H7 (cell line): ENCODE data around the gene CENPA. TPM values are rescaled to one million over a fixed set of nuclear protein-coding genes. Genes with fewer than 3 reads are reported as not detected.
"Not testable (repeated sequence)": the region's sequence is repeated elsewhere in the genome, so short reads cannot be mapped to it uniquely, and the experiment has no call there.

ENCODE experiments used
- DNase-seq: peaks from one replicate; pipeline ENCODE4 v3.0.0; 2012
- H3K27me3 ChIP-seq: 2 replicates; pipeline ENCODE4 v1.6.0; 2011; ENCODE audit warnings: mild to moderate bottlenecking, low read length; ENCODE audit not compliant: control insufficient read depth, insufficient read depth
- H3K36me3 ChIP-seq: replicated peaks from 2 replicates; pipeline ENCODE4 v1.5.1; 2011; ENCODE audit warnings: low read length; ENCODE audit not compliant: control insufficient read depth, insufficient read depth
- H3K4me3 ChIP-seq: 2 replicates; pipeline ENCODE4 v1.5.1; 2011; ENCODE audit warnings: low read depth, mild to moderate bottlenecking, control low read depth, low read length, moderate library complexity; ENCODE audit not compliant: insufficient read depth
- total RNA-seq: library from RNA; depleted of rRNA; stranded (reverse); fragments of >200 nt; shearing (Covaris generic); gene quantifications from 2 replicates; pipeline ENCODE4 v1.2.3, GENCODE V29; 2014; rRNA removed

CENPA gene
- total RNA-seq: 34.0 and 38.2 TPM in 2 replicates

DNA sequence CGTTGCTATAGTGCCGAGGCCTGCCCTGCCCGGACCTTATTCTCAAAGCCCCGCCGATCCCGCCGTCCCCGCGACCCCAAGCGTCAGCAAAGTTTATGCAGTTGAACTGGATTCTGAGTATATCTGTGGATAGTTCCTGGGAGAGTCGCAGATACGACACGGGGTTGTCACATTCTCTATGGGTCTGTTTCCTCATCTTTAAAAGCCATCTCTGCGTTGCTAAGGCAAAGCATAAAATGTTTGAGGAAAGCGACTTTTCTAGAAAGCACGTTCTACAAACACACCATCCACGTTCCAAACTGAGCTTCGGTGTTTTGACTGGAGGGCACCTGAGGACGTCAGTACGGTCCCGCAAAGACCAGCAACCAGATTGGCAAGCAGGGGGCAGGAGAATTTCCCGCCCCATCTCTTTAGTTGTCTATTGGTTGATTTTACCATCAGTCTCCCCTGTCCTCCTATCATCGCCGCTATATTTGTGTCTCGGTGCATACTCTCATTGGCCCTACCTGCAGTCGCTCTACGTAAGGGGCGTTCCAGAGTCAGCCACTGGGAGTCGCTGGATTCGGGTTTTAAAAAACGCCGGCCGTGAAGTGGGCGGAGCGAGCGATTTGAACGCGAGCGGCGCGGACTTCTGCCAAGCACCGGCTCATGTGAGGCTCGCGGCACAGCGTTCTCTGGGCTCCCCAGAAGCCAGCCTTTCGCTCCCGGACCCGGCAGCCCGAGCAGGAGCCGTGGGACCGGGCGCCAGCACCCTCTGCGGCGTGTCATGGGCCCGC, at the start of gene CENPA:
TSS of gene CENPA (plus strand) at position 626 of the 776 bp plus-strand sequence. CDS start at position 767, 141 bp downstream.
- Histone ChIP-seq H3K27me3 (no peaks in the 10 kb centered on the region), H3K4me3 (peak within 1 kb of the TSS; percentile 86), H3K36me3 (peaks cover 7% of the 10 kb centered on the region)
- peak; percentile 100 for DNase-seq

DNA sequence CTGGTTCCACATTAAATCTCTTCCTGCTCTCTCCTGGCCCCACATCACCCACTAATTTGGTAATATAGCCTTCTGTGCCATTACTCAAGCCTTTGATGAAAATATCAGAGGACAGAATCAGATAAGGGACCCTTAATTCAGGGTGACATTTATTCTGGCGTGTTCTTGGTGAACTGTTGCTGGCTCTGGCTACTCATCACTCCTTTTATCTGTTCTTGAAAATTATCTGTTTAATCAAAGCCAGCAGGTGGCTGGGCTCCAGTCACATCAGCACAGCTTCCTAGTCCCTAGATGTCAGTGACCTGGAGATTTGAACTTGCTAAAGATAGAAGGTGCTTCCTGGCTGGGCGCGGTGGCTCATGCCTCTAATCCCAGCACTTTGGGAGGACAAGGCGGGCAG, 48.6 kb upstream of the CENPA start:
- no peaks in the 10 kb centered on the region for H3K27me3 ChIP-seq
- DNase-seq: no peak
- no peaks in the 10 kb centered on the region for H3K36me3 ChIP-seq
- H3K4me3 ChIP-seq: no peak overlapping the region

DNA sequence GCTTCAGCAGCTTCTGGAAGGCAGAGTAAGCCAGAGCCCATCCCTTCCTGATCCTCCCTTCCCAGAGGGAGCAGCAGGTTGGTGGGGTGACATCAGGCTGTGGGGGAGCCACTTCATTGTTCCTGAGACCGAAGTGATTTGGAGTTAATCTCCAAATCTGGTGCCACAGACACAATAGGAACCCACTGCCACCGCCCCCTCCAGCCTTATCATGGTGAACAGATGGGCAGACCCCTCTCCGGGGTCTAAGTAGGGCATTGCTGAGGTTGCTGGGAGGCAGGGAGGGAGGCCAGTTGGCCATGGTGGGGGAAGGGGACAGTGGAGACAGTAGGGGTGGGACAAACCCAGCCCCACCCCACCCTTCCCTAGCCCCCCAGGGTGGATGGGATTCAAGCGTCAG, 47.4 kb upstream of the CENPA start:
- no peaks in the 10 kb centered on the region for H3K27me3 ChIP-seq
- H3K36me3 ChIP-seq: no peaks in the 10 kb centered on the region
- H3K4me3 ChIP-seq: no peak overlapping the region
- peak; percentile 12 for DNase-seq

DNA sequence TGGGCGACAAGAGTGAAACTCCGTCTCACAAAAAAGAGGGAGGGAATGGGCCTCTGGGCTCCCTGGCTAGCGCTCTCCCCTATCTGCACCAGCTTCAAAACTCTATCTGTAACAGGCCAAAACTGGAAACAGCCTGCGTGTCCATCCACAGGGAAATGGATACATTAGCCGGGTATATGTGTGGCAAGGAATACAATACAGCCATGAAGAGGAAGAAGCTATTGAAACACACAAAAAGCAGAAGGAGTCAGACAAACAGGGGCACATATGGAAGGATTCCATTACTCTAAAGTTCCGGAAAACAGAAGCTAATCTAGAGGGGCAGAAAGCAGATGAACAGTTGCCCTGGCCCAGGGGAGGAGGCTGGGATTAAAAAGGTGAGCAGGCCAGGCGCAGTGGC, 46.3 kb upstream of the CENPA start:
- no peaks in the 10 kb centered on the region for H3K27me3 ChIP-seq
- no peak for DNase-seq
- no peak overlapping the region for H3K4me3 ChIP-seq
- no peaks in the 10 kb centered on the region for H3K36me3 ChIP-seq

DNA sequence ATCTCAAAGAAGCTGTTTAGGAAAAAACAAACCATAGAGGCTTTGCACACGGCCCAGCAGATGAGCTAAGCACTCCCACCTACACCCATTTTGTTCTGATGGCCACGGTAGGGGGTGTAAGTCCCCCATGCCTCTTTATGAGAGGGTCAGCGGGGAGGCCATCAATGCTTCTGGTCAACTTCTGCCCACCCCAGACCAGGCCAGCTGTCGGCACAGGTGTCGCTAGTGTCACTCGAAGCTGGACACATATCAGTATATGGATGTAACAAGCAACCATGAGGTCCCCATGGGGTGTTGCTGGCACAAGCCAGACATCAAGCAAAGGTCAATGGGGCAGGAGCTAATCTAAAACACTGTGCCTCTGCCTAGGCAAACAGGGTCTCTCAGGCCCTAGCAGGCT, 45.5 kb upstream of the CENPA start:
- Histone ChIP-seq H3K4me3 (no peak overlapping the region), H3K27me3 (no peaks in the 10 kb centered on the region), H3K36me3 (no peaks in the 10 kb centered on the region)
- peak; percentile 8 for DNase-seq

DNA sequence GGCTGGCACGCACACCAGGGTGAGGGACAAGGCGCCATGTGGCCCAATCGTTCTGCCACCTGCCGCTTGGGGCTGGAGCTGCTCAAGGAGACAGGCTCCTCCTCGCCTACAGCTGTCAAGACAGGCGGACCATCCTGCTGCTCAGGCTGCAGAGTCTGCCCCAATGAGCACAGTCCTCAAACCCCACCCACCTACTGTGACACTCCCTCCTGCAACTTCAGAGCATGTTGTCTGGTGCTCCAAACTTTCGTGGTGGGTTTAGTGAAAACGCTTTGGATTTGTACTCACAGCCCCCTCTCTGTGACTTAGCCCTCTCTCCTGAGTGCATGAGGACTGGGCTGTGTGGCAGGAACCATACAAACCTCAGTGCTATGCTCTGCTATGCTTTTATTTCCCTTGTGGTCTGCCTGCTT, 45.0 kb upstream of the CENPA start:
- DNase-seq: peak; percentile 68
- no peaks in the 10 kb centered on the region for H3K27me3 ChIP-seq
- H3K36me3 ChIP-seq: no peaks in the 10 kb centered on the region
- no peak overlapping the region for H3K4me3 ChIP-seq

DNA sequence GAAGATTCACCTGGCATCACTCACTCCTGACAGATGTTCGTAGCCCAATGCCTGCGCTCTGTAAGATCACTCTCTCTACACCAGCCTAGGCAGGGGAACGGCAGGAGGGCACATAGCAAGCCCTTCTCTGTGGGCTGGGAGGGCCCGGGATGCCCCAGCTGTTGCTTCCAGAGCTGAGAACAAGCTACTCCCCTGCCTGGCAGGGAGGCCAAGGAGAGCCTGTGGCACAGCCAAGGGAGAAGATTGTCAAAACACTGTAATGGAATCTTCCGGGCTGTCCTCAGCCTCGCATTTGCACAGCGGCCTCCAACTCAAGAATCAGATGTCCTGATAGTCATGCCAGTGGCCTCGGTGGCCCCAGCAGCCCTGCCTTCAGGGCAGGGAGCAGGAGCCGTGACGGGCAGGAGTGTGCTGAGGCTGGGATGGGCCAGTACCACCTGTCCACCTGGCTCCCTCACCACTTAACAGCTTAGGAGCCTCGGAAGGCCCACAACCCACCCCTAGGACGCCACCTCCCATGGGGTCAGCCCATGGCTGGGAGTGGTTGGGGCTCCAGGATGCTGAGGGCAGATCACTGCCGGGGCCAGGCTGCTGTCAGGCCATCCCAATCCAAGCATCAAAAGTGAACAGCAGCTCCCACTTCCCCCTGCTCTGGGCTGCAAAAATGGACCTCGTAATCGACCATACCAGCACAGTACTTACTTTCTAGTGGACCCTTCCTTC, 43.6 kb upstream of the CENPA start:
- peak; percentile 18 for DNase-seq
- Histone ChIP-seq H3K4me3 (no peak overlapping the region), H3K27me3 (no peaks in the 10 kb centered on the region), H3K36me3 (no peaks in the 10 kb centered on the region)

DNA sequence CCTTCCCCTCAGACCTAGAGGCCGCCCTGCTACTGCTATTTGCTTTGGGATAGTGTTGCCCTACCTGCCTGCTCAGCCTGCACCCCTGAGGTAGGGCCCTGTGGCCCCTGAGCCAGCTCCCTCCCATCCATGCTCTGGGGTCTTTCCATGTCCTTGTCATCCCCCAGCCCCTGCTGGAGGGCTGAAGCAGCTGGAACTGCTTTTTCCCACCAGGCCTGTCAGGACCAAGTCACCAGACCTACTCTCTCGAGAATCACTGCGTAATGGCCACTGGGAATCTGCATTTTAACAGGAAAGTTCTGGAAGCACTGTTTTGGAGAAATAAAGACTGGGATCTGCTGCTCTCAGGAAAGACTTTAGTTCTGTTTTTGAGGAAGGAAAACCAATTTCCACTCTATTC, 42.0 kb upstream of the CENPA start:
- H3K36me3 ChIP-seq: no peaks in the 10 kb centered on the region
- DNase-seq: peak; percentile 19
- no peaks in the 10 kb centered on the region for H3K27me3 ChIP-seq
- H3K4me3 ChIP-seq: no peak overlapping the region

DNA sequence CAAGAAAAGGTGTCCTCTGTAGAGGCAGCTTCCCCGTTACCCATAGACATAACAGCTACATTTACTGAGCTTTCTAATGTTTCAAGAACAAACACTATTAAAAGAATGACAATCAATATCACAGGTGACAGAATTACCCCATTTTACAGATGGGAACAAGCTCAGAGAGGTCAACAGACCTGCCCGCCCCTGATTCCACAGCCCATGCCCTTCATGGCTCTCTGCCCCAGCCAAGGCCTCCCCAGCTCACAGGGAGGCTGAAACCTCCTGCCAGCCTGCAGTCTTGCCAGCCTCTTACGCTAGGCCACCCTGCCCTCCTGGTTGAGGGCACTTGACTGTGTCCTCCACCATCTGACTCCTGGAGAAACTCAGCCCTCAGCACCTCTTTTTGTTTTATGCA, 40.9 kb upstream of the CENPA start:
- Histone ChIP-seq H3K4me3 (no peak overlapping the region), H3K36me3 (no peaks in the 10 kb centered on the region), H3K27me3 (no peaks in the 10 kb centered on the region)
- DNase-seq: no peak

DNA sequence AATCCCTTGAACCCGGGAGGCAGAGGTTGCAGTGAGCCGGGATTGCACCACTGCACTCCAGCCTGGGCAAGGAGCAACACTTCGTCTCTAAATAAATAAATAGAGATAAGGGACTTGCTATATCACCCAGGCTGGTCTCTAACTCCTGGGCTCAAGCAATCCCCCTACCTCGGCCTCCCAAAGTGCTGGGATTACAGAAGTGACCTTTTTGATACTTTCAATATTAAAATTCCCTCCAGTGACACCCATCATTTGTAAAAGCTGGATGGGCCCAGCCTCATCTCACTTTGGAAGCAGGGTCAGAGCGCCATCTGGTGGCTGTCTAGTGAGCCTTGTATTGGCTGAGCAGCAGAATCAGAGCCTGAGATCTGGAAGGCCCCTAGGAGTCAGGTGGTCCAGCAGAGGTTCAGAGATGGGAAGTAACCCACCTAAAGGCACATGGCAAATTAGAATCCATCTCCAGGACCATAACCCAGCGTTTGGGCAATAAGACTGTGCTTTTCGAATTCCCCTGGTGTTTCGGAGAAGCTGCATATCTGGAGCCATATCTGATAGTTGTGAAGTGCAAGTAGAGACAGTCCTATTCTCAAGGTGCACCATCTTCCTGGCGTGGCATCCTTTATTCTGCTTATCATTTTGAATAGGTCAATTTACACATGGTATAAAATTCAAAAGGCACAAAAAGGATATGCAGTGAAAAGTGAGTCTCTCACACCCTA, 40.1 kb upstream of the CENPA start:
- peak; percentile 85 for DNase-seq
- H3K27me3 ChIP-seq: no peaks in the 10 kb centered on the region
- no peak overlapping the region for H3K4me3 ChIP-seq
- no peaks in the 10 kb centered on the region for H3K36me3 ChIP-seq

DNA sequence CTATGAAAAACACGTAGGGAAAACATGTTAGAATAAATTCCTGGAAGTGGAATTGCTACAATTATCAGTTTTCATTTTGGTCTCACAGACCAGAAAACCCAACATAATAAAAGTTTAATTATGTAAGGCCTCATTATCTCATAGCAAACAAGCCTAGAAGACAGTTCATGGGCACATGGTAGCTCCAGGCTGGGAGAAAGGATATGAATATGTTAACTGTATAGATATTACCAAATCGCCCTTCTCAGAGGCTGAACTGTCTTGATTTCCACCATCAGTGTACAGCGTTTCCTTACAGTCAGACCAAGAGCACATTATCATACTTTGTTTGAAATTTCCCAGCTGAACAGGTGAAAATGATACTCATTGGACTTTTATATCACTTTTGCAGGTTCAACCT, 38.9 kb upstream of the CENPA start:
- Histone ChIP-seq H3K27me3 (peaks cover 7% of the 10 kb centered on the region), H3K4me3 (no peak overlapping the region), H3K36me3 (no peaks in the 10 kb centered on the region)
- no peak for DNase-seq

DNA sequence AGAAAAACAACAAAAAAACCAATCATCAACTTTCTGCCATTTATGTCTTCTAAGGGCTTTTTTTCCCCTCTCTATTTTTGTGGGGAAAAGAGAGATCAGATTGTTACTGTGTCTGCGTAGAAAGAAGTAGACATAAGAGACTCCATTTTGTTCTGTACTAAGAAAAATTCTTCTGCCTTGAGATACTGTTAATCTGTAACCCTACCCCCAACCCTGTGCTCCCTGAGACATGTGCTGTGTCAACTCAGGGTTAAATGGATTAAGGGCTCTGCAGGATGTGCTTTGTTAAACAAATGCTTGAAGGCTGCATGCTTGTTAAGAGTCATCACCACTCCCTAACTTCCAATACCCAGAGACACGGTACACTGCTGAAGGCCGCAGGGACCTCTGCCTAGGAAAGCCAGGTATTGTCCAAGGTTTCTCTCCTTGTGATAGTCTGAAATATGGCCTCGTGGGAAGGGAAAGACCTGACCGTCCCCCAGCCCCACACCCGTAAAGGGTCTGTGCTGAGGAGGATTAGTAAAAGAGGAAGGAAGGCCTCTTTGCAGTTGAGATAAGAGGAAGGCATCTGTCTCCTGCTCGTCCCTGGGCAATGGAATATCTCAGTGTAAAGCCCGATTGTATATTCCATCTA, 36.0 kb upstream of the CENPA start:
- H3K27me3 ChIP-seq, H3K4me3 ChIP-seq, DNase-seq, H3K36me3 ChIP-seq: not testable (repeated sequence)

DNA sequence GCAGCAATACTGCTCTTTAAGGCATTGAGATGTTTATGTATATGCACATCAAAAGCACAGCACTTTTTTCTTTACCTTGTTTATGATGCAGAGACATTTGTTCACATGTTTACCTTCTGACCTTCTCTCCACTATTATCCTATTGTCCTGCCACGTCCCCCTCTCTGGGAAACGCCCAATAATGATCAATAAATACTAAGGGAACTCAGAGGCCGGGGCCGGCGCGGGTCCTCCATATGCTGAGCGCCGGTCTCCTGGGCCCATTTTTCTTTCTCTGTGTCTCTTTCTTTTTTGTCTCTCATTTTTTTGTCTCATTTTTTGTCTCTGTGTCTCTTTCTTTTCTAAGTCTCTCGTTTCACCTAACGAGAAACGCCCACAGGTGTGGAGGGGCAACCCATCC, 35.4 kb upstream of the CENPA start:
- DNase-seq, H3K27me3 ChIP-seq, H3K36me3 ChIP-seq, H3K4me3 ChIP-seq: not testable (repeated sequence)

DNA sequence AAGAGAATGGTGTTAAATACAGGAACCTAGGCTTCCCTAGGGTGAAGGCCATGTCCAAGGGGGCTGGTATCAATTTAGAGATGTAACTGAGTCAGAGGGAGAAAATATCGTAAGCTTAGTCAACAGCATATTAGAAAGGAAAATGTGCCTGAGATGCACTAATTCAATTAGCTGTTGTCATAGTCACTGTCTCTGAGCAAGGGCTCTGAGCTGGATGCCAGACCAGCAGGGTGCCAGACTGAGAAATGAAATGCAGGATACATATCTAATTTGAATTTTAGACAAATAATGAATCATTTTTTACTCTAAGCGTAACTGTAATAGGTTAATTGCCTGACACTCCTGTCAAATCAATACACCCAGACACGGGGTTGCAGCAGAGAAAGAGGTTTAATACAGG, 33.2 kb upstream of the CENPA start:
- Histone ChIP-seq H3K27me3 (peaks cover 7% of the 10 kb centered on the region), H3K36me3 (no peaks in the 10 kb centered on the region), H3K4me3 (no peak overlapping the region)
- peak; percentile 10 for DNase-seq
